KMS-11 (cell line): Measurements from ENCODE around the gene ZNF652.

ENCODE experiments used
- H2AFZ ChIP-seq: fragments of 200-600 bp; sonication (generic); 2 replicates; pipeline ENCODE4 v1.6.1; 2016; ENCODE audit warnings: antibody characterized with exemption, mixed run types, low read depth
- H3K27ac ChIP-seq: fragments of 200-600 bp; sonication (generic); 2 replicates; pipeline ENCODE4 v1.6.1; 2016; ENCODE audit warnings: mild to moderate bottlenecking, mixed run types
- H3K27me3 ChIP-seq: fragments of 200-600 bp; sonication (generic); 2 replicates; pipeline ENCODE4 v1.6.1; 2017; ENCODE audit warnings: mild to moderate bottlenecking, low read depth, mixed run types, moderate library complexity; ENCODE audit not compliant: insufficient read depth
- H3K36me3 ChIP-seq: fragments of 200-600 bp; sonication (generic); 2 replicates; pipeline ENCODE4 v1.6.1; 2017; ENCODE audit warnings: mild to moderate bottlenecking, mixed run types; ENCODE audit not compliant: insufficient read depth
- H3K4me1 ChIP-seq: fragments of 200-600 bp; sonication (generic); 2 replicates; pipeline ENCODE4 v1.6.1; 2016; ENCODE audit warnings: mild to moderate bottlenecking, low read depth, mixed run types; ENCODE audit not compliant: poor library complexity, severe bottlenecking
- H3K4me2 ChIP-seq: fragments of 200-600 bp; sonication (generic); 2 replicates; pipeline ENCODE4 v1.7.0; 2016; ENCODE audit warnings: mild to moderate bottlenecking, mixed run types
- H3K4me3 ChIP-seq: fragments of 200-600 bp; sonication (generic); IDR thresholded peaks from 2 replicates; pipeline ENCODE4 v1.6.1; 2017; ENCODE audit warnings: low read depth, low read length, mixed read lengths; ENCODE audit not compliant: insufficient read depth
- H3K79me2 ChIP-seq: fragments of 200-600 bp; sonication (generic); 2 replicates; pipeline ENCODE4 v1.6.1; 2016; ENCODE audit warnings: low read depth, mixed run types; ENCODE audit not compliant: insufficient read depth
- H3K9ac ChIP-seq: fragments of 200-600 bp; sonication (generic); 2 replicates; pipeline ENCODE4 v1.6.1; 2016; ENCODE audit warnings: mild to moderate bottlenecking, mixed run types
- H4K20me1 ChIP-seq: fragments of 200-600 bp; sonication (generic); 2 replicates; pipeline ENCODE4 v1.6.1; 2016; ENCODE audit warnings: mild to moderate bottlenecking, mixed run types; ENCODE audit not compliant: insufficient read depth
- CTCF ChIP-seq: fragments of 200-600 bp; sonication (generic); conservative IDR thresholded peaks from 2 replicates; pipeline ENCODE4 v1.6.1; 2017; ENCODE audit warnings: low read depth, mild to moderate bottlenecking, antibody characterized with exemption, low read length, moderate library complexity, mixed read lengths

Gene ZNF652

DNA sequence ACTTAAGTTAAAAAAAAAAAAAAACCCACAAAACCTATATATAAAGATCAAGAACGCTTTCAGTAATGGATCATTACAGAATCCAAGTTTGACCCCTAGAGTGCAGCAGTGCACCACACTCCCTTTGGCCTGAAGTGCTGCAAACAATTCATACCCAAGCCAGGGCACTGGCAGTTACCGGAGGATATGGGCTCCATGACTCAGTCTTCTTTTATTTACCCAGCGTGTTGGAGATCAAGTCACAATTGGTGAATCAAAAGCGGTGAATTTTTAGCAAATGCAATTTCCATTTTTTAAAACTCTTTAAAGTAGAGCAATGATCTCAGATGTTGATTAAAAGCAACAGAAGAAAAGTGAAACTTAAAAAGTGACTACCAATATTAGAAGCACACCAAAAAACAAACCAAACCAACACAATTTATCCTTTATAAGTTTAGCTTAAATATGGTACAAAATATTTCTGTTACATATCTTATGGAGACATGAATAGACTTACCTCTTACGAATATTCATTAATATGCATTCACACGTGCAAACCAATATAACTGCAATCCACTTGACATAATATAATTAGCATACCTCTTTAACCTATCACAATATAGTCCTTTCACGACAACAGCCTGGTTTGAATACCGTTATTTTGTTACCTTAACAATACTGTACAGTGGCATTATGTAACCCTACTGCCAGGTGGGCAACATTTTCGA, 46.3 kb downstream of the ZNF652 start:
- Histone ChIP-seq H3K4me3 (no peak overlapping the region), H3K27me3 (no peaks in the 10 kb centered on the region), H3K27ac (peak overlapping the region; percentile 5; the same call in 1 of the 2 replicates), H3K4me1 (peaks cover 10% of the 10 kb centered on the region), H3K79me2 (no peaks in the 10 kb centered on the region; the same call in 1 of the 2 replicates), H4K20me1 (no peaks in the 10 kb centered on the region), H3K36me3 (no peaks in the 10 kb centered on the region), H3K4me2 (peak overlapping the region; percentile 34; the same call in 1 of the 2 replicates), H3K9ac (no peak overlapping the region), H2AFZ (no peak overlapping the region)
- TF ChIP-seq CTCF, result peak; percentile 92

DNA sequence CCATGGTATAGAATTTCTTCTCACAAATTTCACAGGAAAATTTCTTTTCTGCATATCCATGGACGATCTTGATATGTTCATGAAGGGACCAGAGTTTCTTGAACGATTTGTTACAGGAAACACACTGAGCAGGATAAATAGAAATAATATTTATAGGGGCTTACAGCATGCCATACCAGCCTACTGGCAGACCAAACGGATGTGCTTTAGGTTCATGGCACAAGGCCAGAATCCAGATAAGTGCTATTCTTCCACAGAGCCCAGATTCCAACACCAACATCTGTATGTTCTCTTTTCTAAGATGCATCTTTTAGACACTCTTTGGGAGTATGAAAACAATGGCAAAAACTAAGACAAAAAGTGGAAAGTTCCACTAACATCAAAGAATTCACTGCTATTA, 49.3 kb downstream of the ZNF652 start:
- no peak overlapping the region for H2AFZ ChIP-seq
- no peaks in the 10 kb centered on the region for H3K27me3 ChIP-seq
- no peak overlapping the region for H3K4me3 ChIP-seq
- no peaks in the 10 kb centered on the region for H3K36me3 ChIP-seq
- peaks cover 10% of the 10 kb centered on the region for H3K4me1 ChIP-seq
- H3K4me2 ChIP-seq, result no peak overlapping the region
- no peak overlapping the region for H3K9ac ChIP-seq
- H3K27ac ChIP-seq, result no peak overlapping the region
- H4K20me1 ChIP-seq, result no peaks in the 10 kb centered on the region
- H3K79me2 ChIP-seq, result no peaks in the 10 kb centered on the region
- TF ChIP-seq CTCF, result no peak

GRCh38 chr17:49299996-49300395, 62.1 kb downstream of the ZNF652 start:
- TF ChIP-seq CTCF, result no peak
- Histone ChIP-seq H3K27ac (no peak overlapping the region), H3K9ac (no peak overlapping the region), H2AFZ (no peak overlapping the region), H3K4me3 (no peak overlapping the region), H3K4me1 (no peaks in the 10 kb centered on the region), H3K4me2 (no peak overlapping the region), H3K27me3 (no peaks in the 10 kb centered on the region), H3K36me3 (no peaks in the 10 kb centered on the region), H3K79me2 (no peaks in the 10 kb centered on the region), H4K20me1 (no peaks in the 10 kb centered on the region)

GRCh38 chr17:49298371-49298976, 63.6 kb downstream of the ZNF652 start:
- Histone ChIP-seq H3K79me2 (no peaks in the 10 kb centered on the region), H2AFZ (no peak overlapping the region), H4K20me1 (no peaks in the 10 kb centered on the region), H3K9ac (no peak overlapping the region), H3K4me3 (no peak overlapping the region), H3K4me2 (no peak overlapping the region), H3K4me1 (no peaks in the 10 kb centered on the region), H3K36me3 (no peaks in the 10 kb centered on the region), H3K27ac (no peak overlapping the region), H3K27me3 (no peaks in the 10 kb centered on the region)
- TF ChIP-seq CTCF, result no peak
